AG04449 (cell line): ENCODE results near the gene HEATR5B.
"Not testable (repeated sequence)": the region's sequence is repeated elsewhere in the genome, so short reads cannot be mapped to it uniquely, and the experiment has no call there.

Experiments
- CTCF ChIA-PET: fragments of 350-600 bp; formaldehyde crosslinking; extraction: SDS; loops from one replicate; lab custom pipeline; 2021; ENCODE audit warnings: antibody characterized with exemption; lab: Yijun Ruan, JAX
- POLR2A ChIA-PET: fragments of 400-600, 350-600 bp; formaldehyde crosslinking; extraction: SDS; loops from one replicate; lab custom pipeline; 2020; ENCODE audit warnings: antibody characterized with exemption, inconsistent platforms; lab: Yijun Ruan, JAX
- DNase-seq: peaks from one replicate; pipeline ENCODE4 v3.0.0-alpha.2; 2010; ENCODE audit warnings: low read depth, low spot score
- H3K4me3 ChIP-seq: 2 replicates; pipeline ENCODE4 v1.5.1; 2011; ENCODE audit warnings: low read depth, mild to moderate bottlenecking, control low read depth, low read length
- TF ChIP-seq, protein P1 (sequence below): IDR thresholded peaks from one replicate; pipeline ENCODE4 v1.5.1; 2011; ENCODE audit warnings: mild to moderate bottlenecking, moderate library complexity, low read length, control low read depth, inconsistent platforms; ENCODE audit not compliant: insufficient read depth; ENCODE audit errors: missing control alignments

HEATR5B gene

DNA sequence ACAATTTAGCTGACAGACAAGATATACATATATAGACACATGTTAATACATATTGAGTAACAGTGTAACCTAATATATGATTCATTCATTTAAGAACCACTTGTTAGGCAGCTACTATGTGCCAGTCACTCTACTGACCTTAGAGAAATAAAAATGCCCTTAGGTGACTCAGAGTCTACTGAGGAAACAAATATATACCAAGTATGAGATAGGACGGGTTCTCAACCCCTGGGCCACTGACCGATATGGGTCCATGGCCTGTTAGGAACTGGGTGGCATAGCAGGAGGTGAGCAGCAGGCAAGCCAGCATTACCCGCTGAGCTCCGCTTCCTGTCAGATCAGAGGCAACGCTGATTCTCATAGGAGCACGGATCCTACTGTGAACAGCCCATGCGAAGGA lies 132.6 kb downstream of the HEATR5B start:
- no peak for DNase-seq
- POLR2A ChIA-PET = no interaction called here
- TF ChIP-seq, protein P1, sequence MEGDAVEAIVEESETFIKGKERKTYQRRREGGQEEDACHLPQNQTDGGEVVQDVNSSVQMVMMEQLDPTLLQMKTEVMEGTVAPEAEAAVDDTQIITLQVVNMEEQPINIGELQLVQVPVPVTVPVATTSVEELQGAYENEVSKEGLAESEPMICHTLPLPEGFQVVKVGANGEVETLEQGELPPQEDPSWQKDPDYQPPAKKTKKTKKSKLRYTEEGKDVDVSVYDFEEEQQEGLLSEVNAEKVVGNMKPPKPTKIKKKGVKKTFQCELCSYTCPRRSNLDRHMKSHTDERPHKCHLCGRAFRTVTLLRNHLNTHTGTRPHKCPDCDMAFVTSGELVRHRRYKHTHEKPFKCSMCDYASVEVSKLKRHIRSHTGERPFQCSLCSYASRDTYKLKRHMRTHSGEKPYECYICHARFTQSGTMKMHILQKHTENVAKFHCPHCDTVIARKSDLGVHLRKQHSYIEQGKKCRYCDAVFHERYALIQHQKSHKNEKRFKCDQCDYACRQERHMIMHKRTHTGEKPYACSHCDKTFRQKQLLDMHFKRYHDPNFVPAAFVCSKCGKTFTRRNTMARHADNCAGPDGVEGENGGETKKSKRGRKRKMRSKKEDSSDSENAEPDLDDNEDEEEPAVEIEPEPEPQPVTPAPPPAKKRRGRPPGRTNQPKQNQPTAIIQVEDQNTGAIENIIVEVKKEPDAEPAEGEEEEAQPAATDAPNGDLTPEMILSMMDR = no peak
- CTCF ChIA-PET = no interaction called here
- no peak overlapping the region for H3K4me3 ChIP-seq

DNA sequence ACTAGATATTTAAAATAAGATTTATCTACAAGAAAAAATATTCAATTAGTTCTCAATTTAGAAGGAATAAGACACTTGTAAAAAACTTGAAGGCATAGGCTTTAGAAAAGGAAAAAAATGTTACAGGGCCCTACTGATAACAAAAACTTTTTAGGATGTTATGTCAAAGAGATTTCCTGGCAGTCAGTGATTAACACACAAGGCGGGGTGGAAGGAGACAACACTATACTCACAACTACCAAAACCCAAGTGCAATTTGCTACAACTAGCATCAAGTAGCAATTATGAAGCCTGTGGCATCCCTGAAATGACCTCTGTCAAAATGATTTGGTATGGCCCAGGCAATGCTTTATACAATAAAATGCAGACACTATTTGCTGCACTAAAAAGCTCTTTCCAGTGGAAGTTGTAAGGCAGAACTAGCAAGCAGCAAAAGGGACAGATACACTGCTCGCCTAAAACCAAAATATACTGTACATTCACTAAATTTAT lies 133.1 kb downstream of the HEATR5B start:
- ChIA-PET POLR2A (no interaction called here), CTCF (no interaction called here)
- H3K4me3 ChIP-seq = no peak overlapping the region
- TF ChIP-seq, protein P1 = no peak
- no peak for DNase-seq

DNA sequence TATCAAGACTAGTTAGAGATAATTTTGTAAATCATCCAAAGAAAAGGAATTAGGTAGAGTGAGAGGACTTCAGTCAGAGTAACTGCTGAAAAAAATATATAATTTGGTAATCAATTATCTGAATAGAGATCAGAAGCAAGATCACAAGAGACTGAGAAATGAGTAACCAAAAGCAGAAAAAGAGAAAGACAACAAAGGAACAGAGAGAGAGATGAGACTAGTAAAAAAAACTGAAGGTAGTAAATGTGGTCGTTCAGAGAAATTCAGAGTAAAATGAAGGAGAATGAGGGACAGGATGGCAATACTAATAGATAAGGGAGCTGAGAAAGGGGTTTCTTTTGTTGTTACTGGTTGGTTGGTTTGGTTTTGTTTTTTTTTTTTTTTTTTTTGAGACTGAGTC lies 134.3 kb downstream of the HEATR5B start:
- TF ChIP-seq, protein P1 = no peak
- ChIA-PET CTCF (no interaction called here), POLR2A (no interaction called here)
- DNase-seq = no peak
- H3K4me3 ChIP-seq = no peak overlapping the region

DNA sequence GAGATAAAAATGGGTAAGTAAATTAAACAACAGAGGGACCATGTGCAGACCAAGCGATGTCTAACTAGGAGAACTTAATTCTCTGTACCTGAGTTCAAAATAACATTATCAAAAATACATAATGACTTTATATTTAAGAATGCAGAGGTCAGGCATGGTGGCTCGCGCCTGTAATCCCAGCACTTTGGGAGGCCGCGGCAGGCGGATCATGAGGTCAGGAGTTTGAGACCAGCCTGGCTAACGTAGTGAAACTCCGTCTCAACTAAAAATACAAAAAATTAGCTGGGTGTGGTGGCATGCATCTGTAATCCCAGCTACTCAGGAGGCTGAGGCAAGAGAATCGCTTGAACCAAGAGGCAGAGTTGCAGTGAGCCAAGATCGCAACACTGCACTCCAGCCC lies 138.9 kb downstream of the HEATR5B start:
- H3K4me3 ChIP-seq, POLR2A ChIA-PET, DNase-seq, CTCF ChIA-PET: not testable (repeated sequence)

DNA sequence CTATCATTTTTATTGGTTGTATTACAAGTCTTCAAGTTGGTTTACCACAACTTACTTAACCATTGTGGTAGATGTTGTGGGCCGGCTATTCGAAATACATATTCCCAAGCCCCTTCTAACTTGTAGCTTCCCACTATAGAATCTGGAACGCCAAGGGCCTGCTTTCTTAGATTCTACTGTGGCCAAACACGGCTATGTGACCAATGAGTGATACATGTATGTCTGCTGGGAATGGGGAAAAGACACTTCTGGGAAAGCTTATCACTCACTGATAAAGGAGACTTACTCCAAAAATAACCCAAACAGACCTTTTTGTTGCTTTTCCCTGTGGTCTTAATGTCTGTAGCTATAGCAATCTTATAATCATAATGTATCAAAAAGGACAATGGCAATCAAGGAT lies 142.3 kb downstream of the HEATR5B start:
- CTCF ChIA-PET = interaction anchor here (1.0 kb wide), 1 partner anchor 23 kb away, joined by 3 read pairs; no protein-coding TSS in a partner anchor
- DNase-seq = no peak
- H3K4me3 ChIP-seq = no peak overlapping the region
- POLR2A ChIA-PET = no interaction called here
- TF ChIP-seq, protein P1 = no peak

DNA sequence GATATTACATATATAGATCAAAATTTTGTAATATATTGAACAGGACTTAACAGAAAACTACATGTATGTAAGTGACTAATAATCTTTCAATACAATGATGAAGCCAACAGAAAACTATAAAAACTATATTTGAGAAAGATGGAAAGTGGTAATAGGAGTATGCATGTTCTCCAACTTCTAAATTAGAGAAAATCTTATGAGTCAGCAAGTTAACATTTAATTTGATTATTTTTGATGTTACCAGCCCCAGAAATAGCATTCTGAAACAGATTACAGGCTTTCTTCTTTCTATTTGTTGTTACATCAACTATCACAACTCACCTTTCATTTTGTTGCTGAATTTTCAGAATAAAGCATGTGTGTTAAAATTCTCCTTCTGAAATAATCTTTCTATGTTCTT lies 147.6 kb downstream of the HEATR5B start:
- POLR2A ChIA-PET, CTCF ChIA-PET: not testable (repeated sequence)

DNA sequence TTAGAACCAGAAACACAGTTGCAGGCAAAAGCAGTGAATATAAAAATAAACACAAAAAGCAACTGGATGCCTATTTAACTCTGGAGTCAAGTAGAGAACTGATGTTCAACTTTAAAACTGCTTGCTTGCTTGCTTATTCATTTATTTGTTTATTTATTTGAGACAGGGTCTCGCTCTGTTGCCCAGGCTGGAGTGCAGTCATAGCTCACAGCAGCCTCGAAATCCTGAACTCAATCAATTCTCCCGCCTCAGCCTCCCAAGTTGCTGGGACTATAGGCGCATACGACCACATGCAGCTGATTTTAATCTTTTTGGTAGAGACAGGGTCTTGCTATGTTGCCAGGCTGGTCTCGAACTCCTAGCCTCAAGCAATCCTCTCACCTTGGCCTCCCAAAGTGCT lies 152.5 kb downstream of the HEATR5B start:
- POLR2A ChIA-PET, H3K4me3 ChIP-seq, CTCF ChIA-PET, DNase-seq: not testable (repeated sequence)

More for the DNA sequence above, 147.6 kb downstream of the HEATR5B start:
- H3K4me3 ChIP-seq, DNase-seq: not testable (repeated sequence)
